Activated CD4-positive, alpha-beta memory T cell treated with anti-CD3 and anti-CD28 coated beads, Interleukin-2, amount 10 ng/mL, durations not matched to agents 7 days and 5 days (primary cell): ENCODE measurements around the gene POLK. TPM values are rescaled to one million over a fixed set of nuclear protein-coding genes. Genes with fewer than 3 reads are reported as not detected.
"Not testable (repeated sequence)": the region's sequence is repeated elsewhere in the genome, so short reads cannot be mapped to it uniquely, and the experiment has no call there.

Experiments used
- CTCF ChIA-PET: fragments of 350-600 bp; sonication (Branson Sonifier 250); formaldehyde crosslinking; loops from one replicate; lab custom pipeline; 2021; ENCODE audit warnings: antibody characterized with exemption, inconsistent platforms; lab: Charles Lee
- POLR2A ChIA-PET: fragments of 350-600 bp; sonication (Branson Sonifier 250); formaldehyde crosslinking; loops from one replicate; lab custom pipeline; 2021; ENCODE audit warnings: antibody characterized with exemption; lab: Charles Lee
- DNase-seq: peaks from one replicate; pipeline ENCODE4 v3.0.0-alpha.2; 2020
- H3K27ac Mint-ChIP-seq: one replicate; pipeline ENCODE4 v1.8.0; 2021; ENCODE audit warnings: mild to moderate bottlenecking, mixed read lengths
- H3K27me3 Mint-ChIP-seq: one replicate; pipeline ENCODE4 v1.8.0; 2021; ENCODE audit warnings: mixed read lengths
- H3K36me3 Mint-ChIP-seq: one replicate; pipeline ENCODE4 v1.8.0; 2021; ENCODE audit warnings: low read depth, mixed read lengths
- H3K4me1 Mint-ChIP-seq: one replicate; pipeline ENCODE4 v1.8.0; 2021; ENCODE audit warnings: mixed read lengths
- H3K4me3 Mint-ChIP-seq: one replicate; pipeline ENCODE4 v1.8.0; 2021; ENCODE audit warnings: mild to moderate bottlenecking, mixed read lengths
- H3K9me3 Mint-ChIP-seq: one replicate; pipeline ENCODE4 v1.8.0; 2021; ENCODE audit warnings: mixed read lengths
- total RNA-seq, 2 experiments: library from RNA; stranded (reverse); gene quantifications; one replicate each; pipeline ENCODE4 v1.2.3, GENCODE V29; 2021

Gene POLK
- total RNA-seq, 2 experiments from 2014 or later, result 28.3 to 28.7 TPM

- peaks cover 24% of the 10 kb centered on the region for H3K36me3 Mint-ChIP-seq
- H3K27ac Mint-ChIP-seq, result no peak overlapping the region
- ChIA-PET POLR2A (no interaction called here), CTCF (no interaction called here)
- no peaks in the 10 kb centered on the region for H3K9me3 Mint-ChIP-seq
- peaks cover 23% of the 10 kb centered on the region for H3K4me1 Mint-ChIP-seq
- no peaks in the 10 kb centered on the region for H3K27me3 Mint-ChIP-seq
- DNase-seq, result no peak
- H3K4me3 Mint-ChIP-seq, result no peak overlapping the region
Observed at GRCh38 chr5:75603821-75604220, 92.1 kb downstream of the POLK start.

- H3K9me3 Mint-ChIP-seq, POLR2A ChIA-PET, CTCF ChIA-PET, H3K27me3 Mint-ChIP-seq, H3K27ac Mint-ChIP-seq, DNase-seq, H3K4me1 Mint-ChIP-seq, H3K4me3 Mint-ChIP-seq: not testable (repeated sequence)
- H3K36me3 Mint-ChIP-seq, result peaks cover 23% of the 10 kb centered on the region
Observed at GRCh38 chr5:75607341-75607740, 95.7 kb downstream of the POLK start.

- Mint-ChIP-seq H3K27me3 (peaks cover 8% of the 10 kb centered on the region), H3K27ac (no peak overlapping the region), H3K4me3 (no peak overlapping the region), H3K4me1 (peaks cover 8% of the 10 kb centered on the region), H3K36me3 (peaks cover 9% of the 10 kb centered on the region), H3K9me3 (no peaks in the 10 kb centered on the region)
- POLR2A ChIA-PET, result no interaction called here
- DNase-seq, result no peak
- CTCF ChIA-PET, result no interaction called here
Observed at GRCh38 chr5:75608870-75609269, 97.2 kb downstream of the POLK start.

- no peak overlapping the region for H3K27ac Mint-ChIP-seq
Observed at GRCh38 chr5:75610201-75610600, 98.5 kb downstream of the POLK start.

GRCh38 chr5:75610859-75611310, 99.2 kb downstream of the POLK start:
- CTCF ChIA-PET, DNase-seq, H3K27me3 Mint-ChIP-seq, H3K36me3 Mint-ChIP-seq, H3K4me1 Mint-ChIP-seq, H3K27ac Mint-ChIP-seq, H3K4me3 Mint-ChIP-seq, H3K9me3 Mint-ChIP-seq, POLR2A ChIA-PET: not testable (repeated sequence)

More at GRCh38 chr5:75610201-75610600, 98.5 kb downstream of the POLK start:
- Mint-ChIP-seq H3K4me3 (no peak overlapping the region), H3K27me3 (peaks cover 8% of the 10 kb centered on the region), H3K9me3 (no peaks in the 10 kb centered on the region), H3K4me1 (peaks cover 8% of the 10 kb centered on the region), H3K36me3 (peaks cover 5% of the 10 kb centered on the region)
- DNase-seq, result no peak
- POLR2A ChIA-PET, result no interaction called here
- CTCF ChIA-PET, result no interaction called here

GRCh38 chr5:75611311-75612225, 99.9 kb downstream of the POLK start, which contains the start of gene ANKDD1B:
Gene ANKDD1B, plus strand, starts transcription at chr5:75611453. Its CDS starts 182 bp downstream, at chr5:75611635.
- Mint-ChIP-seq H3K9me3 (no peaks in the 10 kb centered on the region), H3K36me3 (peaks cover 5% of the 10 kb centered on the region), H3K27ac (no peak within 1 kb of the TSS), H3K27me3 (peaks cover 8% of the 10 kb centered on the region), H3K4me3 (no peak within 1 kb of the TSS), H3K4me1 (peaks cover 8% of the 10 kb centered on the region)
- ChIA-PET POLR2A (interaction anchor here (0.8 kb wide), 1 partner anchor 11 kb away, joined by 3 read pairs; no protein-coding TSS in a partner anchor), CTCF (no interaction called here)
- DNase-seq, result no peak

- H3K4me1 Mint-ChIP-seq, result peaks cover 5% of the 10 kb centered on the region
Observed at GRCh38 chr5:75612226-75612569, 100.5 kb downstream of the POLK start.

GRCh38 chr5:75612901-75613300, 101.2 kb downstream of the POLK start:
- Mint-ChIP-seq H3K27ac (no peak overlapping the region), H3K36me3 (peaks cover 5% of the 10 kb centered on the region), H3K27me3 (peaks cover 8% of the 10 kb centered on the region), H3K4me1 (peaks cover 4% of the 10 kb centered on the region), H3K4me3 (no peak overlapping the region), H3K9me3 (no peaks in the 10 kb centered on the region)
- ChIA-PET CTCF (no interaction called here), POLR2A (no interaction called here)
- no peak for DNase-seq

More at GRCh38 chr5:75612226-75612569, 100.5 kb downstream of the POLK start:
- no peak for DNase-seq
- Mint-ChIP-seq H3K9me3 (no peaks in the 10 kb centered on the region), H3K27ac (no peak overlapping the region), H3K36me3 (peaks cover 5% of the 10 kb centered on the region), H3K27me3 (peaks cover 8% of the 10 kb centered on the region), H3K4me3 (no peak overlapping the region)
- CTCF ChIA-PET, result no interaction called here
- POLR2A ChIA-PET, result interaction anchor here (0.8 kb wide), 1 partner anchor 12 kb away, joined by 3 read pairs; no protein-coding TSS in a partner anchor

GRCh38 chr5:75614176-75614575, 102.5 kb downstream of the POLK start:
- POLR2A ChIA-PET, result interaction anchor here (0.5 kb wide), 1 partner anchor 63 kb away, joined by 3 read pairs; no protein-coding TSS in a partner anchor
- H3K27ac Mint-ChIP-seq, result no peak overlapping the region
- no peak for DNase-seq
- no peaks in the 10 kb centered on the region for H3K9me3 Mint-ChIP-seq
- peaks cover 4% of the 10 kb centered on the region for H3K4me1 Mint-ChIP-seq
- no peak overlapping the region for H3K4me3 Mint-ChIP-seq
- H3K27me3 Mint-ChIP-seq, result peaks cover 8% of the 10 kb centered on the region
- H3K36me3 Mint-ChIP-seq, result peaks cover 5% of the 10 kb centered on the region
- CTCF ChIA-PET, result no interaction called here

GRCh38 chr5:75616371-75616881, 104.7 kb downstream of the POLK start:
- H3K27ac Mint-ChIP-seq, result no peak overlapping the region
- H3K4me3 Mint-ChIP-seq, result no peak overlapping the region
- H3K4me1 Mint-ChIP-seq, result peaks cover 6% of the 10 kb centered on the region
- no peak for DNase-seq
- POLR2A ChIA-PET, result no interaction called here
- no peaks in the 10 kb centered on the region for H3K9me3 Mint-ChIP-seq
- H3K27me3 Mint-ChIP-seq, result peaks cover 3% of the 10 kb centered on the region
- no peaks in the 10 kb centered on the region for H3K36me3 Mint-ChIP-seq
- CTCF ChIA-PET, result no interaction called here

GRCh38 chr5:75616971-75617621, 105.4 kb downstream of the POLK start:
- ChIA-PET POLR2A (no interaction called here), CTCF (no interaction called here)
- H3K27ac Mint-ChIP-seq, result no peak overlapping the region

GRCh38 chr5:75617736-75618352, 106.2 kb downstream of the POLK start:
- ChIA-PET POLR2A (no interaction called here), CTCF (no interaction called here)
- DNase-seq, result no peak
- Mint-ChIP-seq H3K27me3 (peaks cover 1% of the 10 kb centered on the region), H3K4me3 (no peak overlapping the region), H3K36me3 (no peaks in the 10 kb centered on the region), H3K9me3 (no peaks in the 10 kb centered on the region), H3K4me1 (peaks cover 6% of the 10 kb centered on the region), H3K27ac (no peak overlapping the region)

More at GRCh38 chr5:75616971-75617621, 105.4 kb downstream of the POLK start:
- H3K4me3 Mint-ChIP-seq, result no peak overlapping the region
- peaks cover 6% of the 10 kb centered on the region for H3K4me1 Mint-ChIP-seq
- H3K36me3 Mint-ChIP-seq, result no peaks in the 10 kb centered on the region
- H3K27me3 Mint-ChIP-seq, result peaks cover 3% of the 10 kb centered on the region
- DNase-seq, result no peak
- H3K9me3 Mint-ChIP-seq, result no peaks in the 10 kb centered on the region
